HCT116 (cell line): Measurements from ENCODE around the gene BMPER.

ENCODE experiments used
- CEBPB ChIP-seq: IDR thresholded peaks from 2 replicates; pipeline ENCODE4 v1.6.1; 2012; ENCODE audit warnings: low read depth
- CTCF ChIP-seq, 3 experiments: fragments of 200-600 bp in 1 of 3; sonication (generic) in 1 of 3; IDR thresholded peaks in 2 of 3; conservative IDR thresholded peaks in 1 of 3; 2 replicates each; pipeline ENCODE4 v1.5.1; 2012 to 2017; ENCODE audit warnings: low read depth in 2 of 3, low read length in 2 of 3, antibody characterized with exemption in 1 of 3, borderline replicate concordance in 1 of 3, control low read depth in 1 of 3, mild to moderate bottlenecking in 1 of 3, mixed read lengths in 1 of 3, mixed run types in 1 of 3, moderate library complexity in 1 of 3; ENCODE audit not compliant: insufficient read depth in 1 of 3
- EZH2 ChIP-seq: fragments of 200-600 bp; sonication (generic); IDR thresholded peaks from 2 replicates; pipeline ENCODE4 v1.6.1; 2017; ENCODE audit warnings: antibody characterized with exemption, mixed run types
- FOSL1 ChIP-seq: IDR thresholded peaks from 2 replicates; pipeline ENCODE4 v1.6.1; 2012; ENCODE audit warnings: low read depth
- POLR2AphosphoS5 ChIP-seq: IDR thresholded peaks from 2 replicates; pipeline ENCODE4 v1.6.1; 2011; ENCODE audit warnings: mild to moderate bottlenecking, low read depth, low read length, moderate library complexity
- RAD21 ChIP-seq: IDR thresholded peaks from 2 replicates; pipeline ENCODE4 v1.6.1; 2012; ENCODE audit warnings: low read depth, mild to moderate bottlenecking
- REST ChIP-seq: IDR thresholded peaks from 2 replicates; pipeline ENCODE4 v1.6.1; 2012; ENCODE audit warnings: low read depth
- SP1 ChIP-seq: IDR thresholded peaks from 2 replicates; pipeline ENCODE4 v1.6.1; 2012; ENCODE audit warnings: low read depth
- YY1 ChIP-seq: IDR thresholded peaks from 2 replicates; pipeline ENCODE4 v1.6.1; 2011; ENCODE audit warnings: low read length, low read depth, moderate library complexity, mild to moderate bottlenecking; ENCODE audit not compliant: insufficient replicate concordance; ENCODE audit errors: extremely low read depth
- ZFX ChIP-seq: fragments of 450-650 bp; IDR thresholded peaks from 2 replicates; pipeline ENCODE4 v1.6.1; 2017
- ZNF274 ChIP-seq: fragments of 200-500 bp; sonication (Bioruptor generic); IDR thresholded peaks from 2 replicates; pipeline ENCODE4 v1.6.1; 2014; ENCODE audit warnings: mild to moderate bottlenecking, low read depth, low read length, inconsistent platforms

- TF ChIP-seq CTCF (IDR thresholded peaks at IDR 0.05 in 2 of 3, conservative IDR thresholded peaks at IDR 0.05 in 1 of 3; ENCODE audit: borderline replicate concordance in 1 of 3, insufficient read depth in 1 of 3, low read depth in 2 of 3, low read length in 2 of 3) (no peak), YY1 (no peak), EZH2 (no peak), ZNF274 (no peak), CEBPB (no peak), ZFX (no peak), SP1 (no peak), REST (no peak), POLR2AphosphoS5 (no peak), FOSL1 (no peak), RAD21 (no peak)
Measured at GRCh38 chr7:33882040-33882837, 23.1 kb upstream of the BMPER start.
